KMS-11 (cell line): ENCODE results near the gene SPEG.

Experiments
- H2AFZ ChIP-seq: fragments of 200-600 bp; sonication (generic); 2 replicates; pipeline ENCODE4 v1.6.1; 2016; ENCODE audit warnings: antibody characterized with exemption, mixed run types, low read depth
- H3K27ac ChIP-seq: fragments of 200-600 bp; sonication (generic); 2 replicates; pipeline ENCODE4 v1.6.1; 2016; ENCODE audit warnings: mild to moderate bottlenecking, mixed run types
- H3K27me3 ChIP-seq: fragments of 200-600 bp; sonication (generic); 2 replicates; pipeline ENCODE4 v1.6.1; 2017; ENCODE audit warnings: mild to moderate bottlenecking, low read depth, mixed run types, moderate library complexity; ENCODE audit not compliant: insufficient read depth
- H3K36me3 ChIP-seq: fragments of 200-600 bp; sonication (generic); 2 replicates; pipeline ENCODE4 v1.6.1; 2017; ENCODE audit warnings: mild to moderate bottlenecking, mixed run types; ENCODE audit not compliant: insufficient read depth
- H3K4me1 ChIP-seq: fragments of 200-600 bp; sonication (generic); 2 replicates; pipeline ENCODE4 v1.6.1; 2016; ENCODE audit warnings: mild to moderate bottlenecking, low read depth, mixed run types; ENCODE audit not compliant: poor library complexity, severe bottlenecking
- H3K4me2 ChIP-seq: fragments of 200-600 bp; sonication (generic); 2 replicates; pipeline ENCODE4 v1.7.0; 2016; ENCODE audit warnings: mild to moderate bottlenecking, mixed run types
- H3K4me3 ChIP-seq: fragments of 200-600 bp; sonication (generic); IDR thresholded peaks from 2 replicates; pipeline ENCODE4 v1.6.1; 2017; ENCODE audit warnings: low read depth, low read length, mixed read lengths; ENCODE audit not compliant: insufficient read depth
- H3K79me2 ChIP-seq: fragments of 200-600 bp; sonication (generic); 2 replicates; pipeline ENCODE4 v1.6.1; 2016; ENCODE audit warnings: low read depth, mixed run types; ENCODE audit not compliant: insufficient read depth
- H3K9ac ChIP-seq: fragments of 200-600 bp; sonication (generic); 2 replicates; pipeline ENCODE4 v1.6.1; 2016; ENCODE audit warnings: mild to moderate bottlenecking, mixed run types
- H4K20me1 ChIP-seq: fragments of 200-600 bp; sonication (generic); 2 replicates; pipeline ENCODE4 v1.6.1; 2016; ENCODE audit warnings: mild to moderate bottlenecking, mixed run types; ENCODE audit not compliant: insufficient read depth
- CTCF ChIP-seq: fragments of 200-600 bp; sonication (generic); conservative IDR thresholded peaks from 2 replicates; pipeline ENCODE4 v1.6.1; 2017; ENCODE audit warnings: low read depth, mild to moderate bottlenecking, antibody characterized with exemption, low read length, moderate library complexity, mixed read lengths

The SPEG gene

GRCh38 chr2:219441451-219442255, 7.0 kb downstream of the SPEG start:
- H4K20me1 ChIP-seq: no peaks in the 10 kb centered on the region
- H3K27me3 ChIP-seq: peaks cover 16% of the 10 kb centered on the region; the same call in 1 of the 2 replicates
- H3K9ac ChIP-seq: no peak overlapping the region
- no peaks in the 10 kb centered on the region for H3K36me3 ChIP-seq
- no peaks in the 10 kb centered on the region for H3K4me1 ChIP-seq
- TF ChIP-seq CTCF: no peak
- H3K4me3 ChIP-seq: no peak overlapping the region
- no peak overlapping the region for H3K27ac ChIP-seq
- H3K4me2 ChIP-seq: peak overlapping the region; percentile 88
- H2AFZ ChIP-seq: peak overlapping the region; percentile 92
- no peaks in the 10 kb centered on the region for H3K79me2 ChIP-seq

GRCh38 chr2:219442256-219443015, 7.8 kb downstream of the SPEG start:
- H3K4me2 ChIP-seq: no peak overlapping the region
- H3K9ac ChIP-seq: no peak overlapping the region
- H3K4me3 ChIP-seq: no peak overlapping the region
- H3K36me3 ChIP-seq: no peaks in the 10 kb centered on the region
- peaks cover 18% of the 10 kb centered on the region; the same call in 1 of the 2 replicates for H3K27me3 ChIP-seq
- H2AFZ ChIP-seq: 0 out of 2 replicates have a peak overlapping the region, but pooled peaks have one; percentile 22
- H4K20me1 ChIP-seq: no peaks in the 10 kb centered on the region
- no peaks in the 10 kb centered on the region for H3K4me1 ChIP-seq
- H3K27ac ChIP-seq: no peak overlapping the region
- H3K79me2 ChIP-seq: no peaks in the 10 kb centered on the region
- no peak for TF ChIP-seq CTCF

GRCh38 chr2:219443016-219443696, 8.5 kb downstream of the SPEG start:
- Histone ChIP-seq H2AFZ (no peak overlapping the region), H3K9ac (no peak overlapping the region), H3K79me2 (no peaks in the 10 kb centered on the region), H3K4me1 (no peaks in the 10 kb centered on the region), H4K20me1 (no peaks in the 10 kb centered on the region), H3K36me3 (no peaks in the 10 kb centered on the region), H3K27me3 (peaks cover 18% of the 10 kb centered on the region; the same call in 1 of the 2 replicates), H3K4me3 (no peak overlapping the region), H3K27ac (no peak overlapping the region), H3K4me2 (no peak overlapping the region)
- TF ChIP-seq CTCF: no peak

GRCh38 chr2:219443697-219444023, 9.0 kb downstream of the SPEG start:
- no peak overlapping the region for H2AFZ ChIP-seq
- no peaks in the 10 kb centered on the region for H3K36me3 ChIP-seq
- H3K79me2 ChIP-seq: no peaks in the 10 kb centered on the region
- no peaks in the 10 kb centered on the region for H4K20me1 ChIP-seq
- H3K9ac ChIP-seq: no peak overlapping the region
- H3K4me3 ChIP-seq: no peak overlapping the region
- peaks cover 18% of the 10 kb centered on the region; the same call in 1 of the 2 replicates for H3K27me3 ChIP-seq
- H3K4me2 ChIP-seq: no peak overlapping the region
- H3K27ac ChIP-seq: no peak overlapping the region
- no peak for TF ChIP-seq CTCF
- no peaks in the 10 kb centered on the region for H3K4me1 ChIP-seq
